Heart left ventricle (tissue), 13 donors: ENCODE results near the gene NRIP2.

ENCODE experiments used
- POLR2A ChIP-seq, 2 donors: fragments of 450-650 bp; IDR thresholded peaks; one replicate each; pipeline ENCODE4 v1.6.1; 2017; ENCODE audit warnings: antibody characterized with exemption in 2 of 2, mild to moderate bottlenecking in 2 of 2, moderate library complexity in 2 of 2
- TF ChIP-seq, protein P1 (sequence below), 12 donors: fragments of 200-600 bp; sonication (generic) in 4 of 12; IDR thresholded peaks; one replicate each; pipeline versions ENCODE4 v1.5.0 to v1.8.0; 2018 to 2022; ENCODE audit warnings: antibody characterized with exemption in 12 of 12, mild to moderate bottlenecking in 5 of 12
- donor health status: ischemic (EF 13 %, LVEDD 7.1; RV severe dilation, severe dysfunction).
- donor health status: DM: no; HTN: yes; CAD: no.
- donor health status: DM: no; HTN: no; CAD: no.
- donor health status: ischemic (EF 25% LVEDD 6.9; RV normal size, moderate dysfunction).
- donor health status: ischemic (EF 25% LVEDD 5.7; RV mildly dilated, moderate dysfunction).
- donor health status: ischemic (EF 35%, LVEDD 5.7; RV mildly dilated, moderate dysfunction).
- donor health status: nonischemic (EF 11% LVEDD 7.7; RV severe dilation, severe dysfunction).
- donor health status: DM: yes; HTN: yes; CAD: no.
- donor health status: PGD.
- donor health status: ischemic (EF 29% LVEDD 5.4; RV normal size, mild dysfunction).
- donor health status: nonischemic (EF 23%, LVEDD 6.1; RV moderate dilation, normal function).

DNA sequence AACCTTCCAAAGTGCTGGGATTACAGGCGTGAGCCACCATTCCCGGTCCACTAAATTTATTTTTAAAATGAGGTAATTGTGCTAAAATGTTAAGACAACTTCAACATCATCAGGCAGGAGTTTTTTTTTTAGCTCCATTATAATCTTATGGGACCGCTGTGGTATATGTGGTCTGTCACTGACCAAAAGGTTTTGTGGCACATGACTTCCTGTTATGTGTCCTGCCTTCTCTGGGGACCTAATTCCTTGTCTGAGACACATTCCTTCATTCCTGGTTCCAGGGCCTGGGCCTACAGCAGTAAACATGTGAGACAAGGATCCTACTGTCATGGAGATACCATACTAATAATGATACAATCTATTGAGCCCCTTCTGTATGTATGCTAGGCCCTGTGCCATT, 17.1 kb upstream of the NRIP2 start:
- TF ChIP-seq, protein P1, sequence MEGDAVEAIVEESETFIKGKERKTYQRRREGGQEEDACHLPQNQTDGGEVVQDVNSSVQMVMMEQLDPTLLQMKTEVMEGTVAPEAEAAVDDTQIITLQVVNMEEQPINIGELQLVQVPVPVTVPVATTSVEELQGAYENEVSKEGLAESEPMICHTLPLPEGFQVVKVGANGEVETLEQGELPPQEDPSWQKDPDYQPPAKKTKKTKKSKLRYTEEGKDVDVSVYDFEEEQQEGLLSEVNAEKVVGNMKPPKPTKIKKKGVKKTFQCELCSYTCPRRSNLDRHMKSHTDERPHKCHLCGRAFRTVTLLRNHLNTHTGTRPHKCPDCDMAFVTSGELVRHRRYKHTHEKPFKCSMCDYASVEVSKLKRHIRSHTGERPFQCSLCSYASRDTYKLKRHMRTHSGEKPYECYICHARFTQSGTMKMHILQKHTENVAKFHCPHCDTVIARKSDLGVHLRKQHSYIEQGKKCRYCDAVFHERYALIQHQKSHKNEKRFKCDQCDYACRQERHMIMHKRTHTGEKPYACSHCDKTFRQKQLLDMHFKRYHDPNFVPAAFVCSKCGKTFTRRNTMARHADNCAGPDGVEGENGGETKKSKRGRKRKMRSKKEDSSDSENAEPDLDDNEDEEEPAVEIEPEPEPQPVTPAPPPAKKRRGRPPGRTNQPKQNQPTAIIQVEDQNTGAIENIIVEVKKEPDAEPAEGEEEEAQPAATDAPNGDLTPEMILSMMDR (IDR thresholded peaks at IDR 0.05): no peak
- no peak for TF ChIP-seq POLR2A (IDR thresholded peaks at IDR 0.05)
